Measurements from ENCODE around the gene CASP9. TPM values are rescaled to one million over a fixed set of nuclear protein-coding genes. Genes with fewer than 3 reads are reported as not detected.
"Not testable (repeated sequence)": the region's sequence is repeated elsewhere in the genome, so short reads cannot be mapped to it uniquely, and the experiment has no call there.

The CASP9 gene
- total RNA-seq, 4 donors from 2014 or later, result 4.9 to 8.5 (median 6.5) TPM

GRCh38 chr1:15485636-15486035, 38.4 kb downstream of the CASP9 start:
- TF ChIP-seq POLR2A (IDR thresholded peaks at IDR 0.05) (no peak), CTCF (IDR thresholded peaks at IDR 0.05) (no peak)
- DNase-seq (ENCODE audit: low spot score in 2 of 2), result no peak
- 96 to 97% methylated on average over 6 of the region's 6 CpGs for WGBS, 2 donors
- intact Hi-C loops (cut with DNase I; ENCODE audit: low total_unique reads), result no loop called here
- H3K4me3 ChIP-seq (ENCODE audit: low read depth, poor library complexity, severe bottlenecking), result no peak overlapping the region

DNA sequence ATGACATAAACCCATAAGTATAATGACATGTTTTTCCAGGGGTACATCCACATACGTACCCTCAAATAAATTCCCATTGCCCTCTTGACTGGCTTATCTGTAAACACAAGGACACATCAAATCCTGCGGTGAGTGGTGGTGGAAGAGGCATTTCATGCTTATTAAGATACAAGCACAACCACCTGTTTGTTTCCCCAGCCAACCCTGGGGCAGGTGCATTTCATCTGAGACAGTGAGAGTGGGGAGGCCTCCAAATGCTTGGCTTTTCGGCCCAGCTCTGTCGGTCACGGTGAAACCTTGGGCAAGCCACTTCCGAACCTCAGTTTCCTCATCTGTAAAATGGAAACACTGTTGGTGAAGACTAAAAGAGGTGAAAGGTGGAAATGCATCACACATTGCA, 39.6 kb downstream of the CASP9 start:
- DNase-seq (ENCODE audit: low spot score in 2 of 2); H3K4me3 ChIP-seq (ENCODE audit: low read depth, poor library complexity, severe bottlenecking); intact Hi-C loops (cut with DNase I; ENCODE audit: low total_unique reads): not testable (repeated sequence)

GRCh38 chr1:15483971-15484370, 40.0 kb downstream of the CASP9 start:
- DNase-seq (ENCODE audit: low spot score in 2 of 2), result no peak
- intact Hi-C loops (cut with DNase I; ENCODE audit: low total_unique reads), result no loop called here
- H3K4me3 ChIP-seq (ENCODE audit: low read depth, poor library complexity, severe bottlenecking), result no peak overlapping the region
- no peak for TF ChIP-seq CTCF (IDR thresholded peaks at IDR 0.05)
- no peak for TF ChIP-seq POLR2A (IDR thresholded peaks at IDR 0.05)
- WGBS, 2 donors, result 88 to 89% methylated on average over 2 of the region's 2 CpGs

More for the DNA sequence above, 39.6 kb downstream of the CASP9 start:
- 94 to 96% methylated on average over 6 of the region's 6 CpGs for WGBS, 2 donors

DNA sequence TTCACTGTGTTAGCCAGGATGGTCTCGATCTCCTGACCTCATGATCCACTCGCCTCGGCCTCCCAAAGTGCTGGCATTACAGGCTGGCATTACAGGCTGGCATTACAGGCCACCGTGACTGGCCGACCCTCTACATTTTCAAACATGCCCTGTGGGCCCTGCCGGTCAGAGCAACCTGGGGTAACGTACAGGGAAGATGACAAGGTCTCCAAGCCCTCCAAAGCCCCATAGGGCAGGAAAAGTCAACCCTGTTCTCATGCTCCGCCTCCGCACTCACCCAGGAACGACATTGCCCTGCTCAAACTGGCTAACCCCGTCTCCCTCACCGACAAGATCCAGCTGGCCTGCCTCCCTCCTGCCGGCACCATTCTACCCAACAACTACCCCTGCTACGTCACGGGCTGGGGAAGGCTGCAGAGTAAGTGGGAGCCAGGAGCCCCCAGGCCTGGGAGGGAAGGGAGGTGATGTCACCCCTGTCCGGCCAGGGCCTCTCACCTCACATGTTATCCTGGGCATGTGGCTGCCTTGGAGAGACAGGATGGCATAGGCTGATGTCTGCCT, 41.0 kb downstream of the CASP9 start:
- DNase-seq (ENCODE audit: low spot score in 2 of 2), result not testable (repeated sequence)

GRCh38 chr1:15482455-15482854, 41.6 kb downstream of the CASP9 start:
- 83 to 84% methylated on average over 6 of the region's 6 CpGs for whole genome bisulfite sequencing, 2 donors
- H3K4me3 ChIP-seq (ENCODE audit: low read depth, poor library complexity, severe bottlenecking); intact Hi-C loops (cut with DNase I; ENCODE audit: low total_unique reads); DNase-seq (ENCODE audit: low spot score in 2 of 2): not testable (repeated sequence)

More for the DNA sequence above, 41.0 kb downstream of the CASP9 start:
- 67 to 79% methylated on average over 14 to 15 of the region's 16 CpGs for WGBS, 2 donors
- intact Hi-C loops (cut with DNase I; ENCODE audit: low total_unique reads); H3K4me3 ChIP-seq (ENCODE audit: low read depth, poor library complexity, severe bottlenecking): not testable (repeated sequence)

- WGBS, 2 donors, result 92 to 93% methylated on average over 11 of the region's 11 CpGs
- DNase-seq (ENCODE audit: low spot score in 2 of 2), result no peak
- intact Hi-C loops (cut with DNase I; ENCODE audit: low total_unique reads), result no loop called here
- no peak overlapping the region for H3K4me3 ChIP-seq (ENCODE audit: low read depth, poor library complexity, severe bottlenecking)
- no peak for TF ChIP-seq POLR2A (IDR thresholded peaks at IDR 0.05)
- no peak for TF ChIP-seq CTCF (IDR thresholded peaks at IDR 0.05)
Measured at GRCh38 chr1:15479654-15480347, 44.2 kb downstream of the CASP9 start.

DNA sequence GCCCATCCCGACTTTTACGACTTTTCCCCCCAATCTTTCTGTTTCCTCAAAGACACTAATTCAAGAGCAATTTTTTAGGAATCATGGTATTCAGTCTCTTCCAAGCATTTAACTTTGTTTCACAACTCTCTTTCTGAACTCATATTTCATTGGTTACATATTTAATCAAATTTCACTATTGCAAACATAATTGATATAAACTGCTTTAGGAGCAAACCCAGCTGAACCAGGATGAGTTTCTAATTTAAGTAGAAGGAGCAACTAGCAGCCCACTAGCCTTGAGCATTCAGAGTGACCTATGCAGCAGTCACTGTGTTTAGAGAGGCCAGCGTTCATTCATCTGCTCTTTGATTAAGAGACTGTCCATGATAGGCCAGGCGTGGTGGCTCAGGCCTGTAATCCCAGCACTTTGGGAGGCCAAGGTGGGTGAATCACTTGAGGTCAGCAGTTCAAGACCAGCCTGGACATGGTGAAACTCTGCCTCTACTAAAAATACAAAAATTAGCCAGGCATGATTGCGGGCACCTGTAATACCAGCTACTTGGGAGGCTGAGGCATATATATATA, 46.3 kb downstream of the CASP9 start:
- no peak for TF ChIP-seq CTCF (IDR thresholded peaks at IDR 0.05)
- no peak overlapping the region for H3K4me3 ChIP-seq (ENCODE audit: low read depth, poor library complexity, severe bottlenecking)
- DNase-seq (ENCODE audit: low spot score in 2 of 2), result no peak
- WGBS, 2 donors, result 93 to 95% methylated on average over 5 of the region's 5 CpGs
- intact Hi-C loops (cut with DNase I; ENCODE audit: low total_unique reads), result no loop called here

Measured in lower leg skin (tissue), 4 donors.